Measurements from ENCODE around the gene PNMT.
A peak's percentile ranks its signal among the peaks of the same experiment; 100 is the strongest.

DNA sequence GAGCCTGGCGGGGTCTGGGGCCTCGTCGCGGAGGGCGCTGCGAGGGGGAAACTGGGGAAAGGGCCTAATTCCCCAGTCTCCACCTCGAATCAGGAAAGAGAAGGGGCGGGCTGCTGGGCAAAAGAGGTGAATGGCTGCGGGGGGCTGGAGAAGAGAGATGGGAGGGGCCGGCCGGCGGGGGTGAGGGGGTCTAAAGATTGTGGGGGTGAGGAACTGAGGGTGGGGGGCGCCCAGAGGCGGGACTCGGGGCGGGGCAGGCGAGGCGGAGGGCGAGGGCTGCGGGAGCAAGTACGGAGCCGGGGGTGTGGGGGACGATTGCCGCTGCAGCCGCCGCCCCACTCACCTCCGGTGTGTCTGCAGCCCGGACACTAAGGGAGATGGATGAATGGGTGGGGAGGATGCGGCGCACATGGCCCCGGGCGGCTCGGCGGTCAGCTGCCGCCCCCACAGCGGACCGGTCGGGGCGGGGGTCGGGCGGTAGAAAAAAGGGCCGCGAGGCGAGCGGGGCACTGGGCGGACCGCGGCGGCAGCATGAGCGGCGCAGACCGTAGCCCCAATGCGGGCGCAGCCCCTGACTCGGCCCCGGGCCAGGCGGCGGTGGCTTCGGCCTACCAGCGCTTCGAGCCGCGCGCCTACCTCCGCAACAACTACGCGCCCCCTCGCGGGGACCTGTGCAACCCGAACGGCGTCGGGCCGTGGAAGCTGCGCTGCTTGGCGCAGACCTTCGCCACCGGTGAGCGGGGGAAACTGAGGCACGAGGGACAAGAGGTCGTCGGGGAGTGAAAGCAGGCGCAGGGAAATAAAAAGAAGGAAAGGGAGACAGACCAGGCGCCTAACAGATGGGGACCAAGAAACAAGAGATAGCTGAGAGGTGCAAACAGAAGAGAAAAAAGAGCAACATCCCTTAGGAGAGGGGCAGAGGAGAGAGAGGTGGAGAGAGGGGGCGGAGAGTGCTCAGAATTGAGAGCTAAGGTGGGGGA is at the start of gene PNMT:
- TF ChIP-seq, protein P1, sequence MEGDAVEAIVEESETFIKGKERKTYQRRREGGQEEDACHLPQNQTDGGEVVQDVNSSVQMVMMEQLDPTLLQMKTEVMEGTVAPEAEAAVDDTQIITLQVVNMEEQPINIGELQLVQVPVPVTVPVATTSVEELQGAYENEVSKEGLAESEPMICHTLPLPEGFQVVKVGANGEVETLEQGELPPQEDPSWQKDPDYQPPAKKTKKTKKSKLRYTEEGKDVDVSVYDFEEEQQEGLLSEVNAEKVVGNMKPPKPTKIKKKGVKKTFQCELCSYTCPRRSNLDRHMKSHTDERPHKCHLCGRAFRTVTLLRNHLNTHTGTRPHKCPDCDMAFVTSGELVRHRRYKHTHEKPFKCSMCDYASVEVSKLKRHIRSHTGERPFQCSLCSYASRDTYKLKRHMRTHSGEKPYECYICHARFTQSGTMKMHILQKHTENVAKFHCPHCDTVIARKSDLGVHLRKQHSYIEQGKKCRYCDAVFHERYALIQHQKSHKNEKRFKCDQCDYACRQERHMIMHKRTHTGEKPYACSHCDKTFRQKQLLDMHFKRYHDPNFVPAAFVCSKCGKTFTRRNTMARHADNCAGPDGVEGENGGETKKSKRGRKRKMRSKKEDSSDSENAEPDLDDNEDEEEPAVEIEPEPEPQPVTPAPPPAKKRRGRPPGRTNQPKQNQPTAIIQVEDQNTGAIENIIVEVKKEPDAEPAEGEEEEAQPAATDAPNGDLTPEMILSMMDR (IDR thresholded peaks at IDR 0.05; ENCODE audit: extremely low read depth in 1 of 2, insufficient read depth in 1 of 2, low read depth in 1 of 2, low read length in 2 of 2): peak; percentile 77 to 84
- no peak for TF ChIP-seq MAX (IDR thresholded peaks at IDR 0.05; ENCODE audit: insufficient read depth, insufficient read length)
- no peak for TF ChIP-seq JUN (IDR thresholded peaks at IDR 0.05; ENCODE audit: borderline replicate concordance, insufficient read depth, insufficient read length, low read depth)

Data from endothelial cell of umbilical vein (primary cell).